Panc1 (cell line): ENCODE measurements around the gene STK32C.

ENCODE experiments used
- CTCF ChIP-seq: fragments of 450-650 bp; IDR thresholded peaks from 2 replicates; pipeline ENCODE4 v1.5.1; 2017; ENCODE audit warnings: mild to moderate bottlenecking
- POLR2AphosphoS5 ChIP-seq: IDR thresholded peaks from 2 replicates; pipeline ENCODE4 v1.6.1; 2012; ENCODE audit warnings: mild to moderate bottlenecking, low read depth, low read length, moderate library complexity
- REST ChIP-seq, 2 experiments: IDR thresholded peaks; 2 replicates each; pipeline ENCODE4 v1.6.1; 2011 to 2012; ENCODE audit warnings: low read depth in 2 of 2, control low read depth in 1 of 2, low read length in 1 of 2, mild to moderate bottlenecking in 1 of 2, moderate library complexity in 1 of 2; ENCODE audit not compliant: insufficient read depth in 1 of 2
- TCF7L2 ChIP-seq: IDR thresholded peaks from 2 replicates; pipeline ENCODE4 v1.6.1; 2011; ENCODE audit warnings: mild to moderate bottlenecking, low read depth, low read length, inconsistent platforms

- TF ChIP-seq CTCF = no peak
- TF ChIP-seq TCF7L2 = no peak
- no peak for TF ChIP-seq REST (IDR thresholded peaks at IDR 0.05; ENCODE audit: insufficient read depth in 1 of 2, low read depth in 2 of 2, low read length in 1 of 2)
- TF ChIP-seq POLR2AphosphoS5 = no peak
Observed at GRCh38 chr10:132220061-132220460, 87.7 kb downstream of the STK32C start.
